K562 (cell line): Measurements from ENCODE around the gene SV2A. TPM values are rescaled to one million over a fixed set of nuclear protein-coding genes. Genes with fewer than 3 reads are reported as not detected.

Source experiments
- EHMT2 ChIP-seq: fragments of 450-650 bp; IDR thresholded peaks from 2 replicates; pipeline ENCODE4 v1.6.1; 2018; ENCODE audit warnings: antibody characterized with exemption
- ELF2 ChIP-seq: fragments of 250-450 bp; sonication (Bioruptor Pico); IDR thresholded peaks from 2 replicates; pipeline ENCODE4 v1.5.0; 2021; ENCODE audit warnings: mild to moderate bottlenecking
- ETV5 ChIP-seq: sonication (generic); formaldehyde crosslinking; IDR thresholded peaks from 2 replicates; pipeline ENCODE4 v1.4.0; 2020; ENCODE audit warnings: low read depth, mild to moderate bottlenecking, missing genetic modification reagents
- EWSR1 ChIP-seq: fragments of 450-650 bp; IDR thresholded peaks from 2 replicates; pipeline ENCODE4 v1.6.1; 2018; ENCODE audit warnings: borderline replicate concordance, mild to moderate bottlenecking, low read depth, moderate library complexity; ENCODE audit not compliant: partially characterized antibody
- FOXA3 ChIP-seq, 2 experiments: fragments of 450-650 bp in 1 of 2; sonication (generic) in 1 of 2; formaldehyde crosslinking; IDR thresholded peaks in 1 of 2; conservative IDR thresholded peaks in 1 of 2; 2 replicates each; pipeline versions ENCODE4 v1.4.0 to v1.8.0; 2020 to 2022; ENCODE audit warnings: mild to moderate bottlenecking in 2 of 2, missing genetic modification reagents in 1 of 2
- KLF10 ChIP-seq: fragments of 250-450 bp; sonication (Bioruptor Pico); IDR thresholded peaks from 2 replicates; pipeline ENCODE4 v1.6.1; 2021; ENCODE audit warnings: matching md5 sums
- MTF1 ChIP-seq: fragments of 250-450 bp; sonication (Bioruptor Pico); IDR thresholded peaks from 2 replicates; pipeline ENCODE4 v1.9.0; 2021; ENCODE audit warnings: moderate library complexity, mild to moderate bottlenecking, inconsistent platforms, borderline replicate concordance
- NKRF ChIP-seq: fragments of 450-650 bp; IDR thresholded peaks from 2 replicates; pipeline ENCODE4 v1.6.1; 2016; ENCODE audit warnings: borderline replicate concordance
- PTBP1 ChIP-seq: fragments of 200-400 bp; formaldehyde crosslinking; IDR thresholded peaks from 2 replicates; pipeline ENCODE4 v1.6.1; 2017; ENCODE audit warnings: low read depth, low read length
- SMARCA5 ChIP-seq: fragments of 450-650 bp; IDR thresholded peaks from 2 replicates; pipeline ENCODE4 v1.6.1; 2016
- SRSF1 ChIP-seq: fragments of 200-400 bp; formaldehyde crosslinking; IDR thresholded peaks from 2 replicates; pipeline ENCODE4 v1.6.1; 2017; ENCODE audit warnings: mild to moderate bottlenecking, low read depth, low read length, moderate library complexity
- TAF7 ChIP-seq: fragments of 450-650 bp; IDR thresholded peaks from 2 replicates; pipeline ENCODE4 v1.6.1; 2016; ENCODE audit warnings: missing genetic modification characterization, missing compliant biosample characterization
- ZKSCAN1 ChIP-seq: fragments of 150-350 bp; IDR thresholded peaks from 2 replicates; pipeline ENCODE4 v1.6.1; 2016; ENCODE audit warnings: low read depth, low read length
- polyA plus RNA-seq, 8 experiments: library from polyadenylated mRNA; depleted of rRNA in 4 of 8; stranded (reverse) in 5 of 8; unstranded in 3 of 8; fragments of >200 nt; fragmentation: Nextera tagmentation in 2 of 8; fragmentation: Illumina TruSeq in 1 of 8; extraction: Ambion mirVana in 2 of 8; extraction: Trizol in 1 of 8; gene quantifications; 2 replicates each; pipeline versions ENCODE4 v1.2.1 to v1.2.3, GENCODE V29; 2011 to 2014; ENCODE audit warnings: inconsistent platforms in 1 of 8, missing spikeins in 1 of 8
- total RNA-seq, 7 experiments: library from RNA; depleted of rRNA in 6 of 7; stranded (reverse); fragments of >200 nt in 6 of 7; fragmentation: Illumina TruSeq in 2 of 7; extraction: Trizol in 2 of 7; gene quantifications; 2 replicates each; pipeline versions ENCODE4 v1.2.1 to v1.2.3, GENCODE V29; 2011 to 2021; ENCODE audit warnings: low replicate concordance in 1 of 7
- TF ChIP-seq, protein P1 (sequence below), 2 experiments: fragments of 450-650 bp; IDR thresholded peaks; 2 replicates each; pipeline ENCODE4 v1.6.1; 2016
- TF ChIP-seq, protein P2 (sequence below): sonication (generic); formaldehyde crosslinking; IDR thresholded peaks from 2 replicates; pipeline ENCODE4 v1.8.0; 2022; ENCODE audit warnings: missing genetic modification reagents, mild to moderate bottlenecking, borderline replicate concordance

SV2A gene
- total and polyA plus RNA-seq, 9 of the 15 experiments (the other 6 are each of a cell fraction or from before 2014, with no cell fraction given) = 0.07 to 0.22 (median 0.11) TPM; not detected in 1

DNA sequence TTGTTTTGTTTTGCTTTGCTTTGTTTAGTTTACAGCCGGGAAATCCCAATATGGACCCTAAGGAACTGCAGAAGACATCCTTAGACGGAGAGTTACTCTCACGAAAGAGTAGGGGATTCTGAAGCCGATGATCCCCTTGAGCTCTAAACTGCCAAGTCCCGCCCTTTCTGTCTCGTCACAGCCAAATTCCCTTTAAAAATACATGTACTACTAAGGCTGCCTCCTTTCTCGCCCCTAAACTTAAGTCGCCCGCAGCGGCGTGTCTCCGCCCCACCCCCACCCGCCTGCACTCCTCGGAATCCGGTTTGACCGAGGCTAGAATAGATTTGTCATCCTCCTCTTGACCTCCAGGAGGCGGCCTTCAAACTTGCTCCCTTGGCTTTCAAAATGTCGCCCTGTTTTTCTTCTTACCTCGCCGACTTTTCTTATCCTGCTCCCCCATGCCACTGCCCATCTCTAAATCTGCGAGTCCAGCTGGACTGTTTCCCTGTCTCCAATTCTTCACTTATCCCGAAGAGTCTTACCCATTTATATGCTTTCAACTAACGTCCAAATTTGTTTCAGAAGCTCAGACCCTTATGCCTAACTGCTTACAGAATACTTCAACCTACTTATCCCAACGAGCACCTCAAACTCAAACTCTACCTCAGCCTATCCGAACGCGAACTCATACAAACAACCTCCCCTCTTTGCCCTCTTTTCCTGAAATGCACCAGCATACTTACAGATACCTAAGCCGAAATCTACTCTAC, 29.2 kb downstream of the SV2A start (continued):
- TF ChIP-seq, protein P1, sequence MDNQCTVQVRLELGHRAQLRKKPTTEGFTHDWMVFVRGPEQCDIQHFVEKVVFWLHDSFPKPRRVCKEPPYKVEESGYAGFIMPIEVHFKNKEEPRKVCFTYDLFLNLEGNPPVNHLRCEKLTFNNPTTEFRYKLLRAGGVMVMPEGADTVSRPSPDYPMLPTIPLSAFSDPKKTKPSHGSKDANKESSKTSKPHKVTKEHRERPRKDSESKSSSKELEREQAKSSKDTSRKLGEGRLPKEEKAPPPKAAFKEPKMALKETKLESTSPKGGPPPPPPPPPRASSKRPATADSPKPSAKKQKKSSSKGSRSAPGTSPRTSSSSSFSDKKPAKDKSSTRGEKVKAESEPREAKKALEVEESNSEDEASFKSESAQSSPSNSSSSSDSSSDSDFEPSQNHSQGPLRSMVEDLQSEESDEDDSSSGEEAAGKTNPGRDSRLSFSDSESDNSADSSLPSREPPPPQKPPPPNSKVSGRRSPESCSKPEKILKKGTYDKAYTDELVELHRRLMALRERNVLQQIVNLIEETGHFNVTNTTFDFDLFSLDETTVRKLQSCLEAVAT (IDR thresholded peaks at IDR 0.05) = peak; percentile 83
- TF ChIP-seq ETV5 (0 out of 2 replicates have a peak, but pooled peaks have one; percentile 35), EWSR1 (no peak), SMARCA5 (peak; percentile 89; the same call in 1 of the 2 replicates), EHMT2 (peak; percentile 79; the same call in 1 of the 2 replicates), TAF7 (tag) (peak; percentile 87), NKRF (0 out of 2 replicates have a peak, but pooled peaks have one; percentile 40), SRSF1 (no peak), MTF1 (CRISPR knock-in tag) (no peak), FOXA3 (CRISPR knock-in tag; conservative IDR thresholded peaks at IDR 0.05 in 1 of 2, IDR thresholded peaks at IDR 0.05 in 1 of 2) (no peak; a peak in 1 of 4 replicates), ELF2 (CRISPR knock-in tag) (no peak), PTBP1 (peak; percentile 88), ZKSCAN1 (peak; percentile 54; the same call in 1 of the 2 replicates), KLF10 (CRISPR knock-in tag) (no peak)
- TF ChIP-seq, protein P2, sequence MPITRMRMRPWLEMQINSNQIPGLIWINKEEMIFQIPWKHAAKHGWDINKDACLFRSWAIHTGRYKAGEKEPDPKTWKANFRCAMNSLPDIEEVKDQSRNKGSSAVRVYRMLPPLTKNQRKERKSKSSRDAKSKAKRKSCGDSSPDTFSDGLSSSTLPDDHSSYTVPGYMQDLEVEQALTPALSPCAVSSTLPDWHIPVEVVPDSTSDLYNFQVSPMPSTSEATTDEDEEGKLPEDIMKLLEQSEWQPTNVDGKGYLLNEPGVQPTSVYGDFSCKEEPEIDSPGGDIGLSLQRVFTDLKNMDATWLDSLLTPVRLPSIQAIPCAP (CRISPR knock-in tag) = no peak
